ENCODE data around the gene GMPPA.
A peak's percentile ranks its signal among the peaks of the same experiment; 100 is the strongest.

The GMPPA gene

GRCh38 chr2:219486380-219486959, 12.2 kb upstream of the GMPPA start:
- DNase-seq: no peak

GRCh38 chr2:219488149-219488843, 10.4 kb upstream of the GMPPA start:
- no peak for DNase-seq

GRCh38 chr2:219488844-219489194, 9.9 kb upstream of the GMPPA start:
- no peak for DNase-seq

GRCh38 chr2:219489315-219489714, 9.4 kb upstream of the GMPPA start:
- DNase-seq: no peak

GRCh38 chr2:219490186-219490585, 8.5 kb upstream of the GMPPA start:
- DNase-seq: no peak

- DNase-seq: no peak
Observed at GRCh38 chr2:219490600-219491130, 8.0 kb upstream of the GMPPA start.

GRCh38 chr2:219491278-219491963, 7.3 kb upstream of the GMPPA start:
- DNase-seq: no peak

GRCh38 chr2:219492575-219492974, 6.1 kb upstream of the GMPPA start:
- no peak for DNase-seq

- no peak for DNase-seq
Observed at GRCh38 chr2:219493086-219493485, 5.6 kb upstream of the GMPPA start.

- no peak for DNase-seq
Observed at GRCh38 chr2:219494952-219495530, 3.6 kb upstream of the GMPPA start.

GRCh38 chr2:219495531-219496122, 3.1 kb upstream of the GMPPA start:
- peak; percentile 82 for DNase-seq

GRCh38 chr2:219496247-219496824, 2.4 kb upstream of the GMPPA start:
- no peak for DNase-seq

- no peak for DNase-seq
Observed at GRCh38 chr2:219496825-219497494, 1.7 kb upstream of the GMPPA start.

GRCh38 chr2:219497495-219498279, 1.0 kb upstream of the GMPPA start:
- peak; percentile 51 for DNase-seq

- DNase-seq: no peak
Observed at GRCh38 chr2:219499058-219499307, 292 bp downstream of the GMPPA start.

- DNase-seq: no peak
Observed at GRCh38 chr2:219499555-219499954, 864 bp downstream of the GMPPA start.

GRCh38 chr2:219500135-219500534, 1.4 kb downstream of the GMPPA start:
- DNase-seq: peak; percentile 64

- DNase-seq: no peak
Observed at GRCh38 chr2:219501849-219502248, 3.2 kb downstream of the GMPPA start.

- no peak for DNase-seq
Observed at GRCh38 chr2:219502618-219503017, 3.9 kb downstream of the GMPPA start.

- DNase-seq: no peak
Observed at GRCh38 chr2:219505585-219505984, 6.9 kb downstream of the GMPPA start.

GRCh38 chr2:219506153-219506801, 7.6 kb downstream of the GMPPA start:
- DNase-seq: no peak

All from fibroblast of skin of right quadriceps (primary cell).